GM06990 (cell line): ENCODE results near the gene TBX21.

Experiments used
- DNase-seq: peaks from one replicate; pipeline ENCODE4 v3.0.0-alpha.2; 2011; ENCODE audit not compliant: insufficient read length; ENCODE audit errors: extremely low read depth
- H3K27me3 ChIP-seq: replicated peaks from 2 replicates; pipeline ENCODE4 v1.6.0; 2011; ENCODE audit warnings: low read length; ENCODE audit not compliant: control insufficient read depth, insufficient read depth
- H3K36me3 ChIP-seq: 2 replicates; pipeline ENCODE4 v1.5.1; 2011; ENCODE audit warnings: low read length; ENCODE audit not compliant: control insufficient read depth, insufficient read depth
- H3K4me3 ChIP-seq: replicated peaks from 2 replicates; pipeline ENCODE4 v1.5.1; 2011; ENCODE audit warnings: low read depth, mild to moderate bottlenecking, control low read depth, low read length
- TF ChIP-seq, protein P1 (sequence below): IDR thresholded peaks from 2 replicates; pipeline ENCODE4 v1.5.1; 2011; ENCODE audit warnings: low read length, control low read depth, mild to moderate bottlenecking, inconsistent platforms; ENCODE audit not compliant: insufficient read depth, poor library complexity, severe bottlenecking

TBX21 gene

DNA sequence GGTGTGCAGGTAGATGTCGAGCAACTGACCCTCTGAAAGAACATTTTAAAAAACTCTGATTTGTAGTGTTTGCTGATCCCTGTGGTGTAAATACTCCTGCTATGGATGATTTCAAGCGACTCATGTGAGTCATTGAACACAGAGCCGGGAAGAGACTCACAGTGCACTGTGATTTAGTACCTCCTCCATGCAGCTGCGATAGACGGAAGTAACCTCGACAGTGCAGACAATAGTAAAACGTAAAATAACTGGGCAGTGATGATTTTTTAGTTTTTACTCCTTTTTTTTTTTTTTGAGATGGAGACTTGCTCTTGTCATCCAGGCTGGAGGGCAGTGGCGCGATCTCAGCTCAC is 8.7 kb downstream of the TBX21 start:
- no peak for DNase-seq
- TF ChIP-seq, protein P1, sequence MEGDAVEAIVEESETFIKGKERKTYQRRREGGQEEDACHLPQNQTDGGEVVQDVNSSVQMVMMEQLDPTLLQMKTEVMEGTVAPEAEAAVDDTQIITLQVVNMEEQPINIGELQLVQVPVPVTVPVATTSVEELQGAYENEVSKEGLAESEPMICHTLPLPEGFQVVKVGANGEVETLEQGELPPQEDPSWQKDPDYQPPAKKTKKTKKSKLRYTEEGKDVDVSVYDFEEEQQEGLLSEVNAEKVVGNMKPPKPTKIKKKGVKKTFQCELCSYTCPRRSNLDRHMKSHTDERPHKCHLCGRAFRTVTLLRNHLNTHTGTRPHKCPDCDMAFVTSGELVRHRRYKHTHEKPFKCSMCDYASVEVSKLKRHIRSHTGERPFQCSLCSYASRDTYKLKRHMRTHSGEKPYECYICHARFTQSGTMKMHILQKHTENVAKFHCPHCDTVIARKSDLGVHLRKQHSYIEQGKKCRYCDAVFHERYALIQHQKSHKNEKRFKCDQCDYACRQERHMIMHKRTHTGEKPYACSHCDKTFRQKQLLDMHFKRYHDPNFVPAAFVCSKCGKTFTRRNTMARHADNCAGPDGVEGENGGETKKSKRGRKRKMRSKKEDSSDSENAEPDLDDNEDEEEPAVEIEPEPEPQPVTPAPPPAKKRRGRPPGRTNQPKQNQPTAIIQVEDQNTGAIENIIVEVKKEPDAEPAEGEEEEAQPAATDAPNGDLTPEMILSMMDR = no peak
- no peak overlapping the region for H3K4me3 ChIP-seq
- no peaks in the 10 kb centered on the region; the same call in 1 of the 2 replicates for H3K27me3 ChIP-seq
- H3K36me3 ChIP-seq = no peaks in the 10 kb centered on the region

DNA sequence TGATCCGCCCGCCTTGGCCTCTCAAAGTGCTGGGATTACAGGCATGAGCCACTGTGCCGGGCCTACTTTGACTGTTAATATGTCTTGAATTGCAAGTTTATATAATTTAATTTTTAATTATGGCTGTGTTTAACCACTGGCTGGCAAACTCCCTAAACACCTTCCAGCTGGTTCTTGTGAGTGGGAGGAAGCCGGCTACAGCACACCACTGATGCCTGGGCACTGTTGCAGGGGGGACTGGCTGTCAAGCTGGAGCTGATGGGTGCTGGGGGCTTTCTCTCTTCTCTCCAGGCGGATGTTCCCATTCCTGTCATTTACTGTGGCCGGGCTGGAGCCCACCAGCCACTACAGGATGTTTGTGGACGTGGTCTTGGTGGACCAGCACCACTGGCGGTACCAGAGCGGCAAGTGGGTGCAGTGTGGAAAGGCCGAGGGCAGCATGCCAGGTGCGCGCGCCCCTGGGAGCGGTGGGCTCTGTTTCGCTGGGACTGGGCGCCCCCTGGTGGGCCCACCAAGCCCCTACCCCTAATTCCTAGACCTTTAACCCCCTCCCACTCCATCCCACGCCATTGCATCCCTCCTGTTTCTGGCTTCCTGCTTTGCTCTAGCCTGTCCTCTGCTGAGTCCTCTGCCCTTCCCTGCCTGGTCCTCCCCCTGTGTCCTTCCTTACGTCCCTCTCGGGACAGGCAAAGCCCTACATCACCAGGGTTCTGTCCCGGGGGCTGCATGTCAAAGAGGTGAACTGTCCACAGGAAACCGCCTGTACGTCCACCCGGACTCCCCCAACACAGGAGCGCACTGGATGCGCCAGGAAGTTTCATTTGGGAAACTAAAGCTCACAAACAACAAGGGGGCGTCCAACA is 9.5 kb downstream of the TBX21 start:
- H3K4me3 ChIP-seq = no peak overlapping the region
- DNase-seq = peak; percentile 43
- no peaks in the 10 kb centered on the region; the same call in 1 of the 2 replicates for H3K27me3 ChIP-seq
- no peaks in the 10 kb centered on the region for H3K36me3 ChIP-seq
- TF ChIP-seq, protein P1 = peak; percentile 54

DNA sequence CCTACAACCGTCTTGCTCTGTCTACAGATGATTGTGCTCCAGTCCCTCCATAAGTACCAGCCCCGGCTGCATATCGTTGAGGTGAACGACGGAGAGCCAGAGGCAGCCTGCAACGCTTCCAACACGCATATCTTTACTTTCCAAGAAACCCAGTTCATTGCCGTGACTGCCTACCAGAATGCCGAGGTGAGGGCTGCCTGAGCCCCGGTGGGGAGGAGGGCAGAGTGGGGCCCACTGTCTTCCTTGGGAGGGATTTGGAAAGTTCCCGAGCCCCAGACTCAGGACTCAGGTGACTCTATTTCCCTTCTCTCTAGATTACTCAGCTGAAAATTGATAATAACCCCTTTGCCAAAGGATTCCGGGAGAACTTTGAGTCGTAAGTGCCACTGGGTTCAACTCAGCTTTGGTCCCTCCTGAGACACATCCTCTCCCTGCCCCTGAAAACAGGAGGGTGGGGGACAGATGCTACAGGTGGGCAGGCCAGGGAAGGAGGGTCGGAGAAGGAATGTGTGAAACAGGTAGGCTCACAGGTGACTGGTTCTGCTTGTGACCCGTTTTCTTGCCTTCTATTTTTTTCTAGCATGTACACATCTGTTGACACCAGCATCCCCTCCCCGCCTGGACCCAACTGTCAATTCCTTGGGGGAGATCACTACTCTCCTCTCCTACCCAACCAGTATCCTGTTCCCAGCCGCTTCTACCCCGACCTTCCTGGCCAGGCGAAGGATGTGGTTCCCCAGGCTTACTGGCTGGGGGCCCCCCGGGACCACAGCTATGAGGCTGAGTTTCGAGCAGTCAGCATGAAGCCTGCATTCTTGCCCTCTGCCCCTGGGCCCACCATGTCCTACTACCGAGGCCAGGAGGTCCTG is 11.4 kb downstream of the TBX21 start:
- no peak for DNase-seq
- TF ChIP-seq, protein P1 = no peak
- Histone ChIP-seq H3K36me3 (no peaks in the 10 kb centered on the region), H3K27me3 (no peaks in the 10 kb centered on the region; the same call in 1 of the 2 replicates), H3K4me3 (no peak overlapping the region)

DNA sequence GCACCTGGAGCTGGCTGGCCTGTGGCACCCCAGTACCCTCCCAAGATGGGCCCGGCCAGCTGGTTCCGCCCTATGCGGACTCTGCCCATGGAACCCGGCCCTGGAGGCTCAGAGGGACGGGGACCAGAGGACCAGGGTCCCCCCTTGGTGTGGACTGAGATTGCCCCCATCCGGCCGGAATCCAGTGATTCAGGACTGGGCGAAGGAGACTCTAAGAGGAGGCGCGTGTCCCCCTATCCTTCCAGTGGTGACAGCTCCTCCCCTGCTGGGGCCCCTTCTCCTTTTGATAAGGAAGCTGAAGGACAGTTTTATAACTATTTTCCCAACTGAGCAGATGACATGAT is 12.0 kb downstream of the TBX21 start:
- no peak for DNase-seq
- H3K36me3 ChIP-seq = no peaks in the 10 kb centered on the region
- H3K4me3 ChIP-seq = no peak overlapping the region
- TF ChIP-seq, protein P1 = no peak
- H3K27me3 ChIP-seq = no peaks in the 10 kb centered on the region; the same call in 1 of the 2 replicates

DNA sequence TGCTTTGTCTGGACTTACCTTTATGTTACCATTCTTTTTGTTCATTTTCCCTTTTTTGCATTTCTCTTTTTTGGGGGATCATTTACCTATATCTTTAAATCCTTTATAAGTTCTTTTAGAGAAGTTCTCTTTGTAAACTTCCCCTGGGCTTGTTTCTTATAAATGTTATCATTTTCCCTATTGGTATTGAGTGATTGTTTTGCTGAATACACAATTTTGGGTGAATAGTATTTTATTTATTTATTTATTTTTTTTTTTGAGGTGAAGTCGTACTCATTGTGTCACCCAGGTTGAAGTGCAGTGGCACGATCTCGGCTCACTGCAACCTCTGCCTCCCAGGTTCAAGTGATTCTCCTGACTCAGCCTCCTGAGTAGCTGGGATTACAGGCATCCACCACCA is 18.4 kb downstream of the TBX21 start:
- Histone ChIP-seq H3K4me3 (no peak overlapping the region), H3K27me3 (no peaks in the 10 kb centered on the region), H3K36me3 (no peaks in the 10 kb centered on the region)
- DNase-seq = no peak
- TF ChIP-seq, protein P1 = no peak
